Measurements from ENCODE around the gene C5. TPM values are rescaled to one million over a fixed set of nuclear protein-coding genes. Genes with fewer than 3 reads are reported as not detected.

Gene C5
- total and polyA plus RNA-seq, 9 of the 15 experiments (the other 6 are each of a cell fraction or from before 2014, with no cell fraction given), result 0.08 to 0.91 (median 0.42) TPM

- peak; percentile 71 for TF ChIP-seq POLR2B (IDR thresholded peaks at IDR 0.05; ENCODE audit: low read depth, partially characterized antibody)
- no peak for TF ChIP-seq LARP7 (IDR thresholded peaks at IDR 0.05)
- TF ChIP-seq PHF21A (IDR thresholded peaks at IDR 0.05; ENCODE audit: borderline replicate concordance, low read depth), result 0 out of 2 replicates have a peak, but pooled peaks have one; percentile 42
- no peak for TF ChIP-seq ZFPM2 (CRISPR knock-in tag; IDR thresholded peaks at IDR 0.05)
- no peak for TF ChIP-seq DNMT1 (IDR thresholded peaks at IDR 0.05)
- peak; percentile 72 for TF ChIP-seq POLR2H (tag; IDR thresholded peaks at IDR 0.05; ENCODE audit: low read depth)
- peak; percentile 21; the same call in 1 of the 2 replicates for TF ChIP-seq NCOA1 (IDR thresholded peaks at IDR 0.05; ENCODE audit: low read depth)
- TF ChIP-seq ZNF280B (CRISPR knock-in tag; IDR thresholded peaks at IDR 0.05), result no peak
- no peak for TF ChIP-seq ZNF318 (IDR thresholded peaks at IDR 0.05; ENCODE audit: borderline replicate concordance in 1 of 2, low read depth in 1 of 2)
- no peak for TF ChIP-seq ZNF146 (CRISPR knock-in tag; IDR thresholded peaks at IDR 0.05; ENCODE audit: unreplicated experiment)
- no peak for TF ChIP-seq IFI16 (CRISPR knock-in tag; IDR thresholded peaks at IDR 0.05)
- TF ChIP-seq MCM3 (IDR thresholded peaks at IDR 0.05), result no peak
- TF ChIP-seq ELF4 (CRISPR knock-in tag; IDR thresholded peaks at IDR 0.05), result no peak
- TF ChIP-seq HNRNPH1 (optimal IDR thresholded peaks at IDR 0.05; ENCODE audit: low read depth, low read length), result no peak
- no peak for TF ChIP-seq BDP1 (IDR thresholded peaks at IDR 0.05; ENCODE audit: insufficient read depth, insufficient read length)
- no peak for TF ChIP-seq ARHGAP35 (IDR thresholded peaks at IDR 0.05; ENCODE audit: partially characterized antibody)
- TF ChIP-seq ESRRA (IDR thresholded peaks at IDR 0.05; ENCODE audit: borderline replicate concordance, low read depth), result peak; percentile 26
- no peak for TF ChIP-seq ZNF695 (CRISPR knock-in tag; IDR thresholded peaks at IDR 0.05)
These were observed 24.5 kb upstream of the C5 start, which contains the start of gene CNTRL (continued) for GRCh38 chr9:121074370-121075250.
